ENCODE measurements around the gene IFI35.

DNA sequence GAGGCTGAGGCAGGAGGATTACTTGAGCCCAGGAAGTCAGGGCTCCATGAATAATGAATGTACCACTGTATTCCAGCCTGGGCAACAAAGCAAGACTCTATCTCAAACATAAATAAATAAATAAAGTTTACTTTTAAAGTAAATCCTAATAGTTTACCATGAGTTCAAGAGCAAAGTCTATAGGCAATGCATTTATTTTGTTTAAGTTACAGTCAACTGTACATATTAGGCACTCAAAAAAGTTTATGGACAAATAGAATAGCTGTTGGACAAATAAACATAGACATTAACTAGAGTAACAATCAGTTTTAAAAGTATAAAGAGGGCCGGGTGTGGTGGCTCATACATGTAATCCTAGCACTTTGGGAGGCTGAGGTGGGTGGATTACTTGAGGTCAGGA, 38.7 kb upstream of the IFI35 start:
- TF ChIP-seq MAFK (IDR thresholded peaks at IDR 0.05; ENCODE audit: partially characterized antibody) (no peak), RFX5 (IDR thresholded peaks at IDR 0.05) (no peak), MAX (IDR thresholded peaks at IDR 0.05) (no peak), JUN (IDR thresholded peaks at IDR 0.05) (no peak)
- TF ChIP-seq, protein P1, sequence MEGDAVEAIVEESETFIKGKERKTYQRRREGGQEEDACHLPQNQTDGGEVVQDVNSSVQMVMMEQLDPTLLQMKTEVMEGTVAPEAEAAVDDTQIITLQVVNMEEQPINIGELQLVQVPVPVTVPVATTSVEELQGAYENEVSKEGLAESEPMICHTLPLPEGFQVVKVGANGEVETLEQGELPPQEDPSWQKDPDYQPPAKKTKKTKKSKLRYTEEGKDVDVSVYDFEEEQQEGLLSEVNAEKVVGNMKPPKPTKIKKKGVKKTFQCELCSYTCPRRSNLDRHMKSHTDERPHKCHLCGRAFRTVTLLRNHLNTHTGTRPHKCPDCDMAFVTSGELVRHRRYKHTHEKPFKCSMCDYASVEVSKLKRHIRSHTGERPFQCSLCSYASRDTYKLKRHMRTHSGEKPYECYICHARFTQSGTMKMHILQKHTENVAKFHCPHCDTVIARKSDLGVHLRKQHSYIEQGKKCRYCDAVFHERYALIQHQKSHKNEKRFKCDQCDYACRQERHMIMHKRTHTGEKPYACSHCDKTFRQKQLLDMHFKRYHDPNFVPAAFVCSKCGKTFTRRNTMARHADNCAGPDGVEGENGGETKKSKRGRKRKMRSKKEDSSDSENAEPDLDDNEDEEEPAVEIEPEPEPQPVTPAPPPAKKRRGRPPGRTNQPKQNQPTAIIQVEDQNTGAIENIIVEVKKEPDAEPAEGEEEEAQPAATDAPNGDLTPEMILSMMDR (IDR thresholded peaks at IDR 0.05): no peak
